ENCODE measurements around the gene FASN. TPM values are rescaled to one million over a fixed set of nuclear protein-coding genes. Genes with fewer than 3 reads are reported as not detected.
A peak's percentile ranks its signal among the peaks of the same experiment; 100 is the strongest.

The FASN gene
- total RNA-seq, 1 experiment from 2014 or later = 433 TPM

GRCh38 chr17:82055023-82055964 is 42.7 kb downstream of the FASN start:
- WGBS (ENCODE audit: extremely low coverage, insufficient read length, low lambda C conversion rate) = no CpG with 5 or more reads among the region's 26 CpGs
- Histone ChIP-seq H2BK120ac (ENCODE audit: low read depth, low read length, poor library complexity, severe bottlenecking) (no peak overlapping the region), H2AK5ac (ENCODE audit: insufficient read length, low read length) (no peak overlapping the region), H4K20me1 (ENCODE audit: control insufficient read depth, insufficient read depth, insufficient read length) (peaks cover 3% of the 10 kb centered on the region), H3K9ac (ENCODE audit: extremely low read depth, insufficient read length, low read length) (no peak overlapping the region), H3K23me2 (ENCODE audit: insufficient read length, low read depth, low read length, poor library complexity, severe bottlenecking) (no peaks in the 10 kb centered on the region), H3K23ac (ENCODE audit: insufficient read length, low read depth, low read length) (no peak overlapping the region), H2BK5ac (ENCODE audit: insufficient read length, low read length) (no peak overlapping the region), H3K79me1 (ENCODE audit: insufficient read depth, low read depth, low read length, poor library complexity, severe bottlenecking) (peaks cover 2% of the 10 kb centered on the region), H3K27me3 (ENCODE audit: insufficient read depth, low read length) (no peaks in the 10 kb centered on the region), H2BK20ac (ENCODE audit: low read depth, low read length, poor library complexity, severe bottlenecking) (no peak overlapping the region), H4K8ac (replicated peaks; ENCODE audit: insufficient read length, low read depth, low read length) (no peak overlapping the region), H3T11ph (ENCODE audit: low read length) (no peak overlapping the region), H4K5ac (ENCODE audit: insufficient read length, low read depth, low read length) (no peak overlapping the region), H3K4me2 (ENCODE audit: insufficient read depth, insufficient read length, low read length) (no peak overlapping the region), H3K4ac (ENCODE audit: low read depth, low read length) (no peak overlapping the region), H2BK12ac (ENCODE audit: insufficient read length, low read depth, low read length) (no peak overlapping the region), H3K14ac (ENCODE audit: insufficient read depth, low read length) (no peak overlapping the region; the same call in 1 of the 2 replicates), H3K56ac (ENCODE audit: insufficient read length, low read depth, low read length) (no peak overlapping the region), H3K9me3 (ENCODE audit: control insufficient read depth, low read depth, low read length) (no peaks in the 10 kb centered on the region), H3K27ac (ENCODE audit: insufficient read length, low read depth, low read length) (no peak overlapping the region), H3K18ac (ENCODE audit: insufficient read length, low read depth, low read length) (no peak overlapping the region), H3K79me2 (ENCODE audit: insufficient read depth, low read length) (no peaks in the 10 kb centered on the region), H2AFZ (ENCODE audit: low read length) (no peak overlapping the region), H4K91ac (ENCODE audit: insufficient read length, low read depth, low read length) (no peak overlapping the region), H3K4me1 (ENCODE audit: insufficient read depth, low read length) (no peaks in the 10 kb centered on the region), H2BK15ac (ENCODE audit: low read depth, low read length) (no peak overlapping the region)
- H3K4me3 Mint-ChIP-seq = peak overlapping the region in 1 of 2 experiments; percentile 38; a peak in 1 of 5 replicates
- H3K36me3 Mint-ChIP-seq (ENCODE audit: insufficient read depth in 1 of 3, low read depth in 3 of 3) = peaks cover 6 to 43% (median 37%) of the 10 kb centered on the region in 3 experiments
- H3K4me1 Mint-ChIP-seq = peaks cover 0 to 13% of the 10 kb centered on the region in 2 experiments; a peak in 2 of 4 replicates
- no peak for TF ChIP-seq CTCF (conservative IDR thresholded peaks at IDR 0.05)
- no peak for DNase-seq
- H3K27me3 Mint-ChIP-seq (ENCODE audit: low read depth) = no peaks in the 10 kb centered on the region; the same call in 1 of the 2 replicates
- H3K9me3 Mint-ChIP-seq = no peaks in the 10 kb centered on the region
- no peak overlapping the region for H3K27ac Mint-ChIP-seq

All from H9 (cell line).